Testis (tissue), 2 donors: ENCODE data around the gene CLDN17.

ENCODE experiments used
- POLR2A ChIP-seq: fragments of 450-650 bp; IDR thresholded peaks from one replicate; pipeline ENCODE4 v1.6.1; 2017; ENCODE audit warnings: antibody characterized with exemption, mild to moderate bottlenecking, moderate library complexity
- TF ChIP-seq, protein P1 (sequence below), 3 experiments: fragments of 450-650 bp in 2 of 3; fragments of 200-600 bp in 1 of 3; sonication (generic) in 1 of 3; IDR thresholded peaks; one replicate each; pipeline ENCODE4 v1.5.1; 2016 to 2019; ENCODE audit warnings: antibody characterized with exemption in 3 of 3, mild to moderate bottlenecking in 2 of 3, moderate library complexity in 1 of 3

DNA sequence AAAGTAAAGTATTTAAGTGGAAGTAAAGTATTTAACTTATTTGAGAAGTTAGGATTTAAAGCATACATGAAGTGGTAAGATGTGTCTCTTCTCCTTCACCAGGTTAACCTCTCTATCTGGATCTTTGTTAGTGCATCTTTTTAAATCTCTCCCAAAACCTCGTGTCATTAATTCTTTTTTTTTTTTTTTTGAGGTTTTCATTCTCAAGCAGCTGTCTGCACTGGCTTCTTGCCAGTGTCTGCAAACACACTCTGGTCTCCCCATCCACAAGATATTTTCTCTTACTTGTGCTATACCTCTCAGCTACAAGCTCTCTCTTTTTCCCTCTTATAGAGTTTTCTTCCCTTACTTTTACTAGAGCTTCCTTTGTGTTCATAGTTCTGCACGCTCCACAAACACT is 49.0 kb downstream of the CLDN17 start:
- no peak for TF ChIP-seq POLR2A
- TF ChIP-seq, protein P1, sequence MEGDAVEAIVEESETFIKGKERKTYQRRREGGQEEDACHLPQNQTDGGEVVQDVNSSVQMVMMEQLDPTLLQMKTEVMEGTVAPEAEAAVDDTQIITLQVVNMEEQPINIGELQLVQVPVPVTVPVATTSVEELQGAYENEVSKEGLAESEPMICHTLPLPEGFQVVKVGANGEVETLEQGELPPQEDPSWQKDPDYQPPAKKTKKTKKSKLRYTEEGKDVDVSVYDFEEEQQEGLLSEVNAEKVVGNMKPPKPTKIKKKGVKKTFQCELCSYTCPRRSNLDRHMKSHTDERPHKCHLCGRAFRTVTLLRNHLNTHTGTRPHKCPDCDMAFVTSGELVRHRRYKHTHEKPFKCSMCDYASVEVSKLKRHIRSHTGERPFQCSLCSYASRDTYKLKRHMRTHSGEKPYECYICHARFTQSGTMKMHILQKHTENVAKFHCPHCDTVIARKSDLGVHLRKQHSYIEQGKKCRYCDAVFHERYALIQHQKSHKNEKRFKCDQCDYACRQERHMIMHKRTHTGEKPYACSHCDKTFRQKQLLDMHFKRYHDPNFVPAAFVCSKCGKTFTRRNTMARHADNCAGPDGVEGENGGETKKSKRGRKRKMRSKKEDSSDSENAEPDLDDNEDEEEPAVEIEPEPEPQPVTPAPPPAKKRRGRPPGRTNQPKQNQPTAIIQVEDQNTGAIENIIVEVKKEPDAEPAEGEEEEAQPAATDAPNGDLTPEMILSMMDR (IDR thresholded peaks at IDR 0.05), result no peak
